H1 (cell line): ENCODE measurements around the gene AGBL5. TPM values are rescaled to one million over a fixed set of nuclear protein-coding genes. Genes with fewer than 3 reads are reported as not detected.

ENCODE experiments used
- CTCF ChIA-PET: fragments of 300-600 bp; sonication (Branson Sonifier 250); formaldehyde crosslinking; loops from one replicate; lab custom pipeline; 2021; ENCODE audit not compliant: partially characterized antibody; lab: Charles Lee
- POLR2A ChIA-PET: fragments of 300-600 bp; sonication (Branson Sonifier 250); formaldehyde crosslinking; loops from one replicate; lab custom pipeline; 2021; ENCODE audit warnings: inconsistent platforms; ENCODE audit not compliant: partially characterized antibody; lab: Charles Lee
- DNase-seq, 2 experiments: peaks; one replicate each; pipeline versions ENCODE4 v3.0.0 to v3.0.0-alpha.2; 2010 to 2022; ENCODE audit warnings: low spot score in 2 of 2, low read depth in 1 of 2, mixed read lengths in 1 of 2
- FAIRE-seq: peaks from 2 replicates; lab custom pipeline; 2011; peaks lifted over from hg19 to GRCh38; lab: Jason Lieb, UNC
- H2AFZ ChIP-seq: 2 replicates; pipeline ENCODE4 v1.8.1; 2012; ENCODE audit warnings: low read length, inconsistent platforms
- H2AK5ac ChIP-seq: 2 replicates; pipeline ENCODE4 v1.6.1; 2013; ENCODE audit warnings: low read depth, low read length
- H2BK120ac ChIP-seq: replicated peaks from 2 replicates; pipeline ENCODE3; 2013; ENCODE audit warnings: low read depth, low read length, inconsistent platforms
- H2BK12ac ChIP-seq: 2 replicates; pipeline ENCODE4 v1.6.1; 2013; ENCODE audit warnings: low read depth, low read length
- H2BK15ac ChIP-seq: 2 replicates; pipeline ENCODE4 v1.6.1; 2013; ENCODE audit warnings: low read length
- H2BK20ac ChIP-seq: 2 replicates; pipeline ENCODE4 v1.6.1; 2013; ENCODE audit warnings: low read length
- H2BK5ac ChIP-seq: 2 replicates; pipeline ENCODE4 v1.6.1; 2013; ENCODE audit warnings: low read depth, low read length
- H3K14ac ChIP-seq: 2 replicates; pipeline ENCODE4 v1.6.1; 2013; ENCODE audit warnings: inconsistent platforms; ENCODE audit not compliant: insufficient read length
- H3K18ac ChIP-seq: 2 replicates; pipeline ENCODE4 v1.6.1; 2013; ENCODE audit warnings: low read length; ENCODE audit errors: extremely low read depth
- H3K23ac ChIP-seq: 2 replicates; pipeline ENCODE4 v1.6.1; 2013; ENCODE audit warnings: inconsistent platforms; ENCODE audit not compliant: insufficient read length
- H3K23me2 ChIP-seq: 2 replicates; pipeline ENCODE4 v1.6.1; 2013; ENCODE audit warnings: low read depth, low read length
- H3K27ac ChIP-seq: 2 replicates; pipeline ENCODE4 v1.6.1; 2011; ENCODE audit warnings: low read depth, low read length, inconsistent platforms
- H3K27me3 ChIP-seq, 4 experiments: replicated peaks in 1 of 4; 1 replicate in 1 of 4; 2 replicates in 3 of 4; pipeline versions ENCODE4 v1.6.1 to v1.8.1; 2011 to 2013; ENCODE audit warnings: low read length in 3 of 4, mild to moderate bottlenecking in 3 of 4, inconsistent platforms in 2 of 4, mixed read lengths in 2 of 4, moderate library complexity in 1 of 4; ENCODE audit not compliant: control insufficient read depth in 3 of 4, insufficient read depth in 3 of 4; ENCODE audit errors: extremely low read depth in 1 of 4
- H3K36me3 ChIP-seq, 4 experiments: 2 replicates each; pipeline versions ENCODE4 v1.6.1 to v1.8.1; 2011 to 2013; ENCODE audit warnings: mild to moderate bottlenecking in 4 of 4, low read length in 3 of 4, moderate library complexity in 2 of 4, control low read depth in 1 of 4, inconsistent platforms in 1 of 4; ENCODE audit not compliant: insufficient read depth in 4 of 4, control insufficient read depth in 2 of 4
- H3K4ac ChIP-seq: replicated peaks from 2 replicates; pipeline ENCODE3; 2013; ENCODE audit warnings: low read length, low read depth, mixed read lengths, inconsistent platforms; ENCODE audit not compliant: insufficient read length
- H3K4me1 ChIP-seq, 4 experiments: replicated peaks in 1 of 4; 1 replicate in 1 of 4; 2 replicates in 3 of 4; pipeline versions ENCODE4 v1.6.1 to v1.8.1; 2011 to 2013; ENCODE audit warnings: low read length in 3 of 4, inconsistent platforms in 2 of 4, mixed read lengths in 1 of 4; ENCODE audit not compliant: insufficient read depth in 4 of 4, control insufficient read depth in 3 of 4
- H3K4me2 ChIP-seq, 2 experiments: 2 replicates each; pipeline versions ENCODE4 v1.6.1 to v1.8.1; 2011 to 2013; ENCODE audit warnings: low read depth in 2 of 2, low read length in 2 of 2, control low read depth in 1 of 2, inconsistent platforms in 1 of 2, mild to moderate bottlenecking in 1 of 2; ENCODE audit not compliant: insufficient read depth in 1 of 2
- H3K4me3 ChIP-seq, 4 experiments: fragments of 200-600, 300-600 bp in 1 of 4; sonication (generic), shearing (Covaris generic), sonication (Bioruptor Twin) in 1 of 4; 2 replicates each; pipeline versions ENCODE4 v1.5.1 to v1.8.1; 2011 to 2016; ENCODE audit warnings: low read length in 4 of 4, low read depth in 3 of 4, control low read depth in 2 of 4, inconsistent platforms in 2 of 4, mild to moderate bottlenecking in 2 of 4, mixed read lengths in 1 of 4, moderate library complexity in 1 of 4; ENCODE audit not compliant: insufficient read depth in 2 of 4; ENCODE audit errors: extremely low read depth in 1 of 4
- H3K56ac ChIP-seq: replicated peaks from 2 replicates; pipeline ENCODE3; 2013; ENCODE audit warnings: low read depth, mild to moderate bottlenecking, mixed read lengths, low read length, inconsistent platforms; ENCODE audit not compliant: insufficient read length
- H3K79me1 ChIP-seq: 2 replicates; pipeline ENCODE4 v1.6.1; 2013; ENCODE audit warnings: low read depth, low read length, control low read depth
- H3K79me2 ChIP-seq, 2 experiments: 2 replicates each; pipeline versions ENCODE4 v1.6.1 to v1.8.1; 2012 to 2013; ENCODE audit warnings: low read length in 2 of 2, mild to moderate bottlenecking in 2 of 2, inconsistent platforms in 1 of 2; ENCODE audit not compliant: insufficient read depth in 2 of 2, control insufficient read depth in 1 of 2
- H3K9ac ChIP-seq, 4 experiments: replicated peaks in 1 of 4; 1 replicate in 1 of 4; 2 replicates in 3 of 4; pipeline versions ENCODE4 v1.6.1 to v1.8.1; 2011 to 2013; ENCODE audit warnings: low read depth in 3 of 4, low read length in 3 of 4, control low read depth in 2 of 4, mild to moderate bottlenecking in 2 of 4, moderate library complexity in 2 of 4, inconsistent platforms in 1 of 4; ENCODE audit errors: extremely low read depth in 1 of 4
- H3K9me3 ChIP-seq, 2 experiments: 2 replicates each; pipeline versions ENCODE4 v1.6.1 to v1.8.1; 2012 to 2013; ENCODE audit warnings: mild to moderate bottlenecking in 2 of 2, moderate library complexity in 2 of 2, control low read depth in 1 of 2, inconsistent platforms in 1 of 2, low read depth in 1 of 2, low read length in 1 of 2, mixed read lengths in 1 of 2; ENCODE audit not compliant: insufficient read depth in 2 of 2
- H4K20me1 ChIP-seq, 2 experiments: replicated peaks in 1 of 2; 2 replicates each; pipeline versions ENCODE3 to v1.8.1; 2011 to 2013; ENCODE audit warnings: inconsistent platforms in 2 of 2, low read length in 2 of 2, mild to moderate bottlenecking in 1 of 2; ENCODE audit not compliant: insufficient read depth in 2 of 2, control insufficient read depth in 1 of 2
- H4K5ac ChIP-seq: 2 replicates; pipeline ENCODE4 v1.6.1; 2013; ENCODE audit warnings: low read length, low read depth, mixed read lengths, inconsistent platforms; ENCODE audit not compliant: insufficient read length
- H4K8ac ChIP-seq: 2 replicates; pipeline ENCODE4 v1.8.0; 2013; ENCODE audit warnings: mild to moderate bottlenecking, moderate library complexity, low read length, inconsistent platforms; ENCODE audit not compliant: insufficient read depth; ENCODE audit errors: extremely low read depth
- H4K91ac ChIP-seq: replicated peaks from 2 replicates; pipeline ENCODE3; 2013; ENCODE audit warnings: low read length, mixed read lengths, inconsistent platforms; ENCODE audit not compliant: insufficient read length
- BACH1 ChIP-seq: IDR thresholded peaks from 2 replicates; pipeline ENCODE4 v1.6.1; 2012; ENCODE audit warnings: low read length, improper control_type of control experiment
- RBBP5 ChIP-seq: IDR thresholded peaks from 2 replicates; pipeline ENCODE4 v1.7.1; 2012; ENCODE audit warnings: low read depth, mild to moderate bottlenecking, inconsistent platforms, low read length, moderate library complexity, borderline replicate concordance
- WGBS, 2 experiments: shearing (Covaris generic) in 1 of 2; methylation state at CpG; one replicate each; pipeline versions ENCODE4 v1.1.6 to v1.1.7; 2013 to 2015; ENCODE audit warnings: low lambda C conversion rate in 2 of 2, mixed read lengths in 2 of 2, inconsistent platforms in 1 of 2, low coverage in 1 of 2, missing lambda C conversion rate in 1 of 2; ENCODE audit not compliant: insufficient replicate concordance in 2 of 2, insufficient coverage in 1 of 2, insufficient read length in 1 of 2; ENCODE audit errors: extremely low coverage in 1 of 2, missing lambda C conversion rate in 1 of 2; 5-methylcytosine and 5-hydroxymethylcytosine counted together
- polyA plus RNA-seq, 7 experiments: library from polyadenylated mRNA; depleted of rRNA in 3 of 7; stranded (reverse) in 5 of 7; unstranded in 2 of 7; fragments of >200 nt in 5 of 7; fragments of 200-250 nt in 2 of 7; gene quantifications; 1 replicate in 5 of 7; 2 replicates in 1 of 7; 4 replicates in 1 of 7; pipeline versions ENCODE4 v1.2.1 to v1.2.3, GENCODE V29; 2011 to 2013; ENCODE audit warnings: missing spikeins in 2 of 7, mixed read lengths in 2 of 7
- total RNA-seq: library from RNA; stranded (reverse); fragmentation: NEBNext Ultra II Directional; extraction: Animal tissue kit (Norgen Biotek cat#: 25700); gene quantifications from 2 replicates; pipeline ENCODE4 v1.2.1, GENCODE V29; 2021

The AGBL5 gene
- total and polyA plus RNA-seq, 2 of the 8 experiments (the other 6 are each of a cell fraction or from before 2014, with no cell fraction given), result 45.4 to 62.0 TPM

DNA sequence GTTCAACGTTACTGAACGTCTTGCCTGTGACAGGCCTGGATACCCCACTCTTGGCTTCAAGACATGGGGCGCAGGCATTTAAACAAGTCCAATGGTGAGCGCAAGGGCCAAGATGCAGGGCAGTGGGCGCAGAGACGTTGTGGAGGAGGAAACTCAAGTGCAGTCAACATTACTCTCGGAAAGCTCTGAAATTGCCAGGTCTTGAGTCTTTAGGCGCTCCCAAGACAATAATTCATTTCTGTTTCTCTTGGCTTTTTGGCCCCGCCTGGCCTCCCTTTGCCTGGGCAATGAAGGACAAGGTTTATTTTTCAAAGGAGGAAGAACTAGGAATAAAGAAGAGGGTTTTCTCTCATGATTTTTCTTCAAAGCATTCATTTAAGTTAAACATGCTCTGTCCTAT lies 32.0 kb upstream of the AGBL5 start:
- Histone ChIP-seq H4K5ac (no peak overlapping the region), H4K20me1 (peaks cover 0 to 7% of the 10 kb centered on the region in 2 experiments)
- 93% methylated on average over 9 of the region's 9 CpGs; no CpG with 5 or more reads in 1 of the 2 experiments for WGBS, 2 experiments

More for the DNA sequence above, 32.0 kb upstream of the AGBL5 start:
- no peak overlapping the region for H2AK5ac ChIP-seq
- no peak overlapping the region for H3K4ac ChIP-seq
- no peak overlapping the region for H2AFZ ChIP-seq
- H3K56ac ChIP-seq, result no peak overlapping the region
- H2BK20ac ChIP-seq, result no peak overlapping the region
- H3K9me3 ChIP-seq, result no peaks in the 10 kb centered on the region
- no peak overlapping the region for H3K14ac ChIP-seq
- no peak overlapping the region for H2BK12ac ChIP-seq
- TF ChIP-seq BACH1 (no peak), RBBP5 (no peak)
- TF ChIP-seq, all 59 proteins: peak for 0
- no peaks in the 10 kb centered on the region; a peak in 2 of 7 replicates for H3K27me3 ChIP-seq
- H3K4me3 ChIP-seq, result no peak overlapping the region
- H3K4me1 ChIP-seq, result peaks cover 3 to 9% (median 6%) of the 10 kb centered on the region in 4 experiments; a peak in 6 of 7 replicates
- no peak overlapping the region for H3K27ac ChIP-seq
- H4K8ac ChIP-seq, result no peak overlapping the region
- no peaks in the 10 kb centered on the region for H3K79me1 ChIP-seq
- no peak overlapping the region for H4K91ac ChIP-seq
- FAIRE-seq, result no peak
- H2BK15ac ChIP-seq, result no peak overlapping the region
- H3K4me2 ChIP-seq, result no peak overlapping the region
- ChIA-PET CTCF (interaction anchor here (0.7 to 12.3 kb wide), 4 partner anchors 21 to 172 kb away, joined by 3 to 416 read pairs (median 78); partner anchors contain the start of genes DPYSL5 and MAPRE3), POLR2A (interaction anchor here (1.9 kb wide), 1 partner anchor 32 kb away, joined by 4 read pairs; the partner anchor contains the start of gene AGBL5)
- no peak overlapping the region for H2BK120ac ChIP-seq
- no peak for DNase-seq
- no peak overlapping the region for H3K9ac ChIP-seq
- no peaks in the 10 kb centered on the region for H3K79me2 ChIP-seq
- no peaks in the 10 kb centered on the region for H3K23me2 ChIP-seq
- no peak overlapping the region for H3K23ac ChIP-seq
- no peak overlapping the region for H2BK5ac ChIP-seq
- no peaks in the 10 kb centered on the region for H3K36me3 ChIP-seq
- no peak overlapping the region for H3K18ac ChIP-seq
